ENCODE data around the gene RPS16.
A peak's percentile ranks its signal among the peaks of the same experiment; 100 is the strongest.

The RPS16 gene

DNA sequence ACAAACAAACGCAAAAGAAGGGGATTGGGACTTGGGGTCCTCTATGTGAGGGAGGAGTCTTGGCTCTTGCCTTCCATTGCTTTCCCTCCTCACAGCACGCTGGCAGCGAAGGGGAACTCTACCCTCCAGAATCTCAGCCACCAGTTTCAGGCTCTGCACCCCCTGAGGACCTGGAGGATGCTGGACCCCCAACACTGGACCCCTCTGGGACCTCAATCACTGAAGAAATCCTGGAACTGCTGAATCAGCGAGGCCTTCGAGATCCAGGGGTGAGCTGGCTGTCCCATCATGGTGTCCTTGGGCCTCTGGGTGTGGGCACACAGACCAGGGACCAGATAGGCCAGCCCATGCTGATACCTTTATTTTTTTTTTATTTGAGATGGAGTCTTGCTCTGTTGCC is 13.7 kb downstream of the RPS16 start:
- DNase-seq (ENCODE audit: low spot score): no peak

DNA sequence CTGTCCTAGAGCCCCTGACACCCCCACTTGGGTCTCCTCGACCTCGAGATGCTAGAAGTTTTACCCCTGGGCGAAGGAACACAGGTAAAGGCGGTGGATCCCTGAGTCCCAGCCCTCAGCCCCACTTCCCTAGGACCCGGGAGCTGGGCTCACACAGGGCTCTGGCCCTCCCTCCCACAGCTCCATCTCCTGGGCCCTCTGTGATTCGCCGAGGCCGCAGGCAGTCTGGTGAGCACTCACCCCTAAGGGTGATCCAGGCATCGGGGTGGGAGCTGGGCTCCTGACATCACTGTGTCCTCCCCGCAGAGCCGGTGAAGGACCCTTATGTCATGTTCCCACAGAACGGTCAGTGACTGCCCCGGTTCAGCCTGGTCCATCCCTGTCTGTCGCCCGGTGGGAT is 15.0 kb downstream of the RPS16 start:
- DNase-seq (ENCODE audit: low spot score): no peak

DNA sequence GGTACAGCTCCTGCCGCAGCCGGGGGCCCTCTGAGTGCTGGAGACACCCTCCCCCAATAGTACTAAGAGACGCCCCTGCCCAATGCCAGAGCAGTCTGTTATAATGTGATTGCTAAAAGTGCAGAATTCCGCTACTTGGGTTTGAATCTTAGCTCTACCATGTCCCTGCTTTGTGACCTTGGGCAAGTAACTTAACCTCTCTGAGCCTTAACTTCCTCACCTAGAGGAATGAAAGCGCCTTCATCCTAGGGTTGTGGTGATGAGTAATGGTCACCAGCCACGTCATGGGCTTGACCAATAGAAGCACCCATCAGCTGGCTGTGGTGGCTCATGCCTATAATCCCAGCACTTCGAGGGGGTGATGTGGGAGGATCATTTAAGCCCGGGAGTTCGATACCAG is 16.7 kb downstream of the RPS16 start:
- DNase-seq (ENCODE audit: low spot score): no peak

DNA sequence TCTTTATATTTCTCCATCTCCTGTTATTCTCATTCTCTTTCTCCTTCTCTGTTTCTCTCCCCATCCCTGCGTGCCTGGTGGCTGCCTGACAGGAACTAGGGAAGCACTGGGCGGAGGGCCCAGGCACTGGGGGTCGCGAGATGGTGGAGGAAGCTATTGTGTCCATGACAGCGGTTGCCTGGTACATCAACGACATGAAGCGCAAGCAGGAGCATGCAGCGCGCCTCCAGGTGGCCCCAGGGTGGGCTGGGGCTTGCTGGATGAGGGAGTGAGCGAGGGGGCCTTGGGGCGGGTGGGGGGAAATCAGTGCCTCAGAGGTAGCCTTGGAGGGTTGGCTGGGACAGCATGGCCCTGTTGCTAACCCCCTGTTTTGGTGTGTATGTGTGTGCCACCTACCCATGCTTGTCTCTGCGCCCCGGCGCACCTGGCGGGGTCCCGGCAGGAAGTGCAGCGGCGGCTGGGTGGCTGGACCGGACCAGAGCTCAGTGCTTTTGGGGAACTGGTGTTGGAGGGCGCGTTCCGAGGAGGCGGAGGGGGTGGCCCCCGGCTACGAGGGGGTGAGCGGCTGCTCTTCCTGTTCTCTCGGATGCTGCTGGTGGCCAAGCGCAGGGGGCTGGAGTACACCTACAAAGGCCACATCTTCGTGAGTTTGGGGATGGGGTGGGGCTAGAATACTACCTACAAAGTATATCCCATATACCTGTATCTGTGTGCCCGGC is 18.1 kb downstream of the RPS16 start:
- DNase-seq (ENCODE audit: low spot score): no peak

DNA sequence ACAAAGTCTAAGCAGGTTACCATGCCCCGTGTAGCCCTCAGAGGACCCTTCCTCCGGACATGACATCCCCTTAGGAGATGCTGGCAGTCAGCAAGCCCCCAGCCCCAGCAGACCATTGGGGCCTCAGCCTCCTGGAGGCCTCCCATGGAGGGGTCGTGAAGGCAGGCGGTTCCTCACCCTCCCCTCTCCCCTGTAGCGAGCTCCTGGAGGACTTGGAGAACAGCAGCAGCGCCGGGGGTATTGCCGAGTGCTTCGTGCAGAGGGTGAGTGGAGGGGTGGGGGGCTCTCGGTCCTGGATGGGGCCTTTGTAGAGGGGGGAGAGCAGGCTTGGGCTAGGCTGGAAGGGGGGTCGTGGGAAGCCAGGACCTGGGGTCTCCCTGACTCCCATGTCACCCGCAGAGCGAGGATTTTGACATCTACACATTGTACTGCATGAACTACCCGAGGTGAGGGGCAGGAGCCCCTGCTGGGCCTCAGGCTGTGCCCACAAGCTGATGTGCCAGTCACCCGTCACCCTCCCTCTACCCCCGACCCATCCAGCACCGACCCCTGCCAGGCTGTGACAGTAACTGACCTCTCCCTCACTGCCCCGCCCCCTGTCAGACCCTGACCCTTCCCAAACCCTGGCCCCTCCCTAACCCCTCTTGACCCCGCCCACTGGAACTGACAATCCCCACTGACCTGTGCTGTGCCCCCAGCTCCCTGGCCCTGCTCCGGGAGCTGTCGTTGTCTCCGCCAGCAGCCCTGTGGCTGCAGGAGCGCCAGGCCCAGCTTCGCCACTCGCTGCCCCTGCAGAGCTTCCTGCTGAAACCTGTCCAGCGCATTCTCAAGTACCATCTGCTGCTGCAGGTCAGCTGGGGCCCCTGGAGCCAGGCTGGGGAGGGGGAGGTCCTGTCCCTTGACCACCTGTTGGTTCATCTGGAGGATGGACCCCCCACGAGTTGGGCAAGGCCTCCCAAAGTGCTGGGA is 19.3 kb downstream of the RPS16 start:
- no peak for DNase-seq (ENCODE audit: low spot score)

DNA sequence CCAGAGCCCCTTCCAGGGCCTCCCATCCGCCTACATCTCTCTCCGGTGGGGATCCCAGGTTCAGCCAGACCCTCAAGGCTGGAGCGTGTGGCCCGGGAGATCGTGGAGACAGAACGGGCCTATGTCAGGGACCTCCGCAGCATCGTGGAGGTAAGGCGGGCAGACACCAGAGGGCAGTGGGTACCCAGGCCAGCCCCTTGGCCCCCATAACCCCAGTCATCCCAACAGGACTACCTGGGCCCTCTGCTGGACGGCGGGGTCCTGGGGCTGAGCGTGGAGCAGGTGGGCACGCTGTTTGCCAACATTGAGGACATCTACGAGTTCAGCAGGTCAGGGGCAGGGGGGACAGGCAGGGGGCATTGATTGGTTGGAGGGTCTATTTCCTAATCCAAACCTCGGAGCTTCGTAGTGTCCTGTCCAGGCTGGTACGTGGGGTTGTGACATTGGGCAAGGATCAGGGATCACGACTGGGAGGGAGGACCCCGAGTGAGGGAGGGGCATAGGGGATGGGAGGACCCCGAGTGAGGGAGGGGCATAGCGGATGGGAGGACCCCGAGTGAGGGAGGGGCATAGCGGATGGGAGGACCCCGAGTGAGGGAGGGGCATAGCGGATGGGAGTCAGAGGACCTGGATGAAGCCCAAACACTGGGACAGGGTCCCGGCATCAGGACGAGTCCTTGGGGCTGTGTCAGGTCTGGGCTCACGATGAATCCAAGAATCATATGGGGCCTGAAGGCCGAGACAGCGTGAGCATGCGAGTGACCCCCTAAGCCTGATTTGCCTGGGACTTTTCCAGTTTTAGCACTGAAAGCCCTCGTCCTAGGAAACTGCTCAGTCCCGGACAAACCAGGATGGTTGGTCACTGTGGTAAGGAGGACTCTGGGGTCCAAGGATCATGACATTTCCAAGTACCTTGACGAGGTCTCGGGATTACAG is 20.4 kb downstream of the RPS16 start:
- DNase-seq (ENCODE audit: low spot score): no peak

DNA sequence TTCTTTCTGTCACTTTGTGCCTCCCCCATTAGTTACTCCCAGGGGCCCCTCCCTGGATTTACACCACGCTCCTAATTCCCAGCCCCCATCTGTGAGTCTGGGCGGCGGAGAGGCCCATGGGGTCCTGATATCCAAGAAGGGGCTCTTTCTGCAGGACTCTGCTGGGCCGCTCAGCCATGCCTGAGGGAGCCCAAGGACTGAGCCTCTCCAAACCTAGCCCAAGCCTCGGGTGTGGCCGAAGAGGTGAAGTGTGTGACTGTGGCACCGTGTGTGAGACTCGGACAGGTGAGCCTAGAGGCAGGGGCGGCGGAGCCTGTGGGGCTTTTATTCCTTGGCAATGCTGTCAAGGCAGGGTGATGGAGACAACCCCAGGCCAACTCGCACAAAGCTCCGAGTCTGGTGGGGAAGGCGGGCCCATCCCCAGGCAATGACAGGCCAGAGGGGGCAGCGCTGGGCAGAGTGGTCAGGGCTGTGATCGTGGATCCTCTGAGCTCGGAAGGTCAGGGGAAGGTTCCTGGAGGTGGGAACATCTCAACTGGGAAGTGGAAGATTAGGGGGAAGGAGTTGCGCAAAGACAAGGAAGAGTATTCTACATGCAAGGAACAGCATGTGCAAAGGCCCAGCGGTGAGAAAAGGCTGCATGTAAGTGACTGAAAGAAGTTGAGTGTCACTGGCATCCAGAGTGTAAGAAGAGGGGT is 21.7 kb downstream of the RPS16 start:
- DNase-seq (ENCODE audit: low spot score): peak; percentile 89

DNA sequence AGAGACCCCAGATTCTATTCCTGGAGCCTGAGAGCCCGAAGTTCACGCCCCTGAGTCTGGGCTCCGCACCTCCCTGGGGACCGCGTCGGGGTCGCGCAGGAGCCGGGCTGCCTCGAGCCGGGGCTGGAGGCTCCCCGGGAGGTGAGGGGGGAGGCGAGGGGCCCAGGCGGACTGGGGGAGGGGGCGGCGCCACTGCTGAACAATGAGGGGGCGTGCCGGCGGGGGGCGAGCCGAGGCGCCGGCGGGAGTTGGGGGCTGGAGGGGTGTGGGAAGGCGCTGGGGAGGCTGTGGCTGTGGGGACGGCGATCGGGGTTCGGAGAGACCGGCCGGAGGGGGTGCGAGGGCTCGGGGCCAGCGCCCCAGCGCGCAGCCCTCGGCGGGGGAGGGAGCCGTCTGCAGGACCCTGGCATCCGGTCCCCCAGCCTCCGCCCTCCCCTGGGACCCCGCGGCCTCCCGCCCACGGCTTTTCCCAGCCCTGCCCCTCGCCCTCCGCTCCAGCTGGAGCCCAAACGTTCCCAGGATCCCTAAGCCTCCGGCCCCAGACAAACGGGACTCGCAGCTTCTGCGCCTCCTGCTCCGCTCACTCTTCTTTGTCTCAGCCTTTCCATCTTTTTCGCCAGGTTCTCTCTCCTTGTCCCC is 22.4 kb downstream of the RPS16 start:
- DNase-seq (ENCODE audit: low spot score): peak; percentile 69

DNA sequence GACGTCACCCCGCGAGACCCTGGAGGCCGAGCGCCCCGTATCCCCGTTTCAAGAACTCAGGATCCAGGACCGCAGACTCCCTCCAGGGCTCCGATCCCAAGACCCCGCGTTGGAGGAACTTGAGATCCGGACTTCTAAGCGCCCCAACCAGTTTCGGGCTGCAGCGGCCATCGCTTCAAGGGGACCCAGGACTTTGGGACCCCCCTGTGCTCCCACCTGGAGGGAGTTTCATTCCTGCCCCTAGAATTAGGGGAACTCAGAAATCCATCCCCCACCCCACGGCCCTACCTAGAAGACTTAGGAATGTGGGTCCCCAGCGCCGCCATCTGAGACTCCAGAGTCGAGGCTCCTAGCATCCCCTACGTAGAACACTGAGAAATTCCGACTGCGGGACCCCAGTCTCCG is 22.9 kb downstream of the RPS16 start:
- no peak for DNase-seq (ENCODE audit: low spot score)

DNA sequence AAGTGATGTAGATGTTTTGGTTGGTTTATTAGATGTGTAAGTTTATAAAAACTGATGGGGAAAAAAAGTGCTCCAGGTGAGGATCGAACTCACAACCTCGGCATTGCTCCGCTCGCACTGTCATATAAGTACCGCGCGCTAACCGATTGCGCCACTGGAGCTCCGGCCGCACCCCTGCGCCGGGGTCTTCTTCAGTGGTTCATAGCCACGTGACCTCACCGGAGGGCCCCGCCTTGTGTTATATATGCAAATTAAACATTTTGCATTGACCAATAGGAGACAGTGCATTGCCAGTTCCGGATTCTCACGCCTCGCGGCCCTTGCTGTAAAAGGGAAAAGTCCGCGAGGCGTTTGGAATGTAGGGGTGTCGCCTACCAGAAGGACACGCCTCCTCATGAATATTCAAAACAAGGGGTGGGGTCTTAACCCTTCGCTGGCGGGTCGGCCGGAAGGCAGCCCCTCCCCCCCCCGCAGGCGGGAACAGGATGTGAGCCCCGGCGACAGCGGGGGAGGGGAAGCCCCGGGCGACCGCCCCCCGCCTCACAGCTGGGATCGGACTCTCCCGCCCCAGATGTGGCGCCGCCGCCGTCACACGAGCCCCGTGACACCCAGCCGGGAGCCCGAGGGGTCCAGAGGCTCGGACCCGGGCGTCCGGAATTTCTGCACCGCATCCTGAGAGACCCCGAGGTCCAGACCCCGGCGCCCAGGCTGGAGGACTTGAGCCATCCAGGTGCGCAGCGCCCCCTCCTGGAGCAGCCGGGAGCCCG is 23.5 kb downstream of the RPS16 start, which contains the start of gene PLEKHG2:
TSS of gene PLEKHG2 (plus strand) at position 570 of the 767 bp plus-strand sequence. CDS start 1,418 bp downstream, outside the sequence.
- DNase-seq (ENCODE audit: low spot score): peak; percentile 97

DNA sequence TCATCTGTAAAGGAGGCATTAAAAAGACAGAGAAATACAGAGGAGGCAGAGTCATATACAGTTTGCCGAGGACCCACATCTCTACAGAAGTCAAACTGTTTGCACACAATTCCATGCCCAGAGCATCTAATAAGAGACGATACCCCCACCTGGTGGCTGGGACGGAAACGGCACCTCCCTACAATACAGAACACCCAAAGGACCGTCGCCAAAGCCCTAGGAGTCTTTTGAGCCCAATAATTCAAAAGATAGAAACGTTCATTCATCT is 24.0 kb downstream of the RPS16 start:
- DNase-seq (ENCODE audit: low spot score): peak; percentile 91

DNA sequence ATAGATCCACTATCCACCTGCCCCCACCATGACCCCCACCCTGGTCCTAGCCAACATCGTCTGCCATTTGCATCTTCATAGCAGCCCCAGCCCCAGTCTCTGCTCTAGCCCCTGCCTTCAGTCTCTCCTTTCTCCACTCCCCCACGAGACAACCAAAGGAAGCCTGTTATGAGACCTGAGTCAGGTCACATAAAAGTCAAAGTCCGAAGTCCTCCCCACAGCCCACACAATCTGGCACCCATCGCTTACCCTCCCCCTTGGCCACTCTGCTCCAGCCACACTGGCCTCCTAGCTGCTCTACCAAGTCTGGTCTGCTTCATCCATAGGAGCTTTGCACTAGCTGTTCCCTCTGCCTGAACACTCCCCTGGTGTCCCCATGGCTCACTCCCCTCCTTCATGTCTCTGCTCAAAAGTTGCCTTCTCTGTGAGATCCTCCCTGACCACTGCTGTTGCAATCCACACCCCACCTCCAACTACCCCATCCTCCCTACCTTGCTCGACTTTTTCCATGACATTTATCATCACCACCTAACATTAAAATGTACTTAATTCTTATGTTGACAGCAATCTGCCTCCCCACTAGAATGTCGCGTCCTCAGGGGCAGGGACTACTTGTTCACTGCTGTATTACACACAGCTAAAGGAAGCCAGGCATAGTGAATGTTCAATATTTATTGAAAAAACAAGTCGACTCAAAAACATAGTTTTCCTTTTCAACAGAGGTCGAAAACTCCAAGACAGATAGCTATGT is 24.5 kb downstream of the RPS16 start:
- DNase-seq (ENCODE audit: low spot score): peak; percentile 72

DNA sequence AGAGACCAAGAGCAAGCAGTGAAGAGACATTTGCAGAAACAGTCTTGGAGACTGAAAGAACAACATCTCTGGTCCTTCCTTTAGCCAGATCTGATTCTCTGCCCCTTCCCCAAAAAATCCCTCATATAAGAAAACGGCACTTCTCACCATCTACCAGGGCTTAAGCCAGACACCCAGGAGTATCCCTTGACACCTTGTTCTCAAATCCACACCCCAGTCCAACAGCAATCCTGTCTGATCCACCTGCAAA is 25.0 kb downstream of the RPS16 start:
- DNase-seq (ENCODE audit: low spot score): no peak

DNA sequence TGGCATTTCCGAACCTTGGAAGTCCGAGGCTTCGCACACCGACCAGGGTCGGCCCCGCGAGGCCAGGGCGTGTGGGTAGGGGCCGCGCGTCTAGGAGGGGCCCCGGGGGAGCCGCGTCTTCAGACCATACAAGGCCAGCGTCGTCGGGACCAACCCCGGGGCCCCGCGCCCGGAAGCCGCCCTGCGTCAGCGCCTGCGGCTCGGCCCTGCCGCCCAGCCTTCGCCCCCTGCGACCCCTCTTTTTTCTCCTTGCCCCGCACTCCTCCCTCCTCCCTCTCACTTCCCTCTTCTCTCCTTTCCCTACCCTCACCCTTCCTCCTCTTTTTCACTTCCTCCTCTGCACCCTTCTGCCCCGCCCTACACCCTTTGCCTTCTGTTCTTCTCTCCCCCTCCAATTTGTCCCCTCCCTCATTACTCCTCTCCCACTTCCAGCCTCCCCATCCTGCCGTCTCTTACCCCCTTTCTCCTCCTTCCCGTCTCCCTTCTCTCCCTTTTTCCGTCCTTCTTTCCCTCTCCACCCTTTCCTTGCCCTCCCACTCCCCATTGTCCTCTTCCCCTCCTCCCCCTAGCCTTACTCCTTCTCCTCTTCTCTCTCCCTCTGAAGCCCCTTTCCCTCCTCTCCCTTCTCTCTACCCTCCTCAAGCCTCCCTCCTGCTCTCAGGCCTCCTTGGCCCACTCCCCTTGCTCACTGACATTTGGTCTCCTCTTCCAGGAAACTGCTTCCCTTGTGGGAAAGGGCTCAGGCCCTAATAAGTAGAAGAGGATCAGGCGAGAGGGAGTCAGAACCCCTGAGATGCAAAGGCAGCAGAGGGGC is 25.5 kb downstream of the RPS16 start:
- peak; percentile 64 for DNase-seq (ENCODE audit: low spot score)

DNA sequence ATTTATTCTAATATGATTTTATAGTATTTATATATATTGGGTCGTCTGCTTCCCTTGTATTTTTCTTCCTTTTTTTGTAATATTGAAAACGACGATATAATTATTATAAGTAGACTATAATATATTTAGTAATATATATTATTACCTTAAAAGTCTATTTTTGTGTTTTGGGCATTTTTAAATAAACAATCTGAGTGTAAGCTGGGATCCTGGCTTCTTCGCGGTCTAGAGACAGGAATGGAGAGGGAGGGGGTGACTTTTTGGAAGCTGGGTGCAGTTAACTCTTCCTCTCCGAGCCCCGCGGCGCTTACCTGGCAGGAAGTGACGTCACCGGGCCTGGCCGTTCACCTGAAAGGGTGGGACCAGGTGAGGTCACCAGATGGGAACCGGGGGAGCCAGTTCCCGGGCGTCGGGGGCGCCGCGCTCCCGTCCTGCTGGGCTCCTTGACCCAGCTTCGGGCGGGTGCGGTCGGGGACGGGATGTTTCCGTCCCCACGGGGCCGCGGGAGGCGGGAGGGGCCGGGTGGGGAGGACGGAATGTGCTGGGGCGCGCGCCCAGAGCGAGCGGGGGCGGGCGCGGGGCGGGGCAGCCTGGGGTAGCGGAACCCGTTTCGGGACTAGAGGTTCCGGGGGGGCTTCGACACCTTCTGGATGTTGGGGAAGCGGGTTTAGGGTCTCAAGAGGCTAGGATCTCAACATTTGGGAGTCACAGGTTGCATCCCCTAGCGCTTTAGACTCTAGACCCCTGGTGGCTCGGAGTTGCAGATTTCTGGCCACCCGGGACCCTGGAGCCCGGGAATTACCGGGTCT is 26.3 kb downstream of the RPS16 start:
- DNase-seq (ENCODE audit: low spot score): peak; percentile 92

DNA sequence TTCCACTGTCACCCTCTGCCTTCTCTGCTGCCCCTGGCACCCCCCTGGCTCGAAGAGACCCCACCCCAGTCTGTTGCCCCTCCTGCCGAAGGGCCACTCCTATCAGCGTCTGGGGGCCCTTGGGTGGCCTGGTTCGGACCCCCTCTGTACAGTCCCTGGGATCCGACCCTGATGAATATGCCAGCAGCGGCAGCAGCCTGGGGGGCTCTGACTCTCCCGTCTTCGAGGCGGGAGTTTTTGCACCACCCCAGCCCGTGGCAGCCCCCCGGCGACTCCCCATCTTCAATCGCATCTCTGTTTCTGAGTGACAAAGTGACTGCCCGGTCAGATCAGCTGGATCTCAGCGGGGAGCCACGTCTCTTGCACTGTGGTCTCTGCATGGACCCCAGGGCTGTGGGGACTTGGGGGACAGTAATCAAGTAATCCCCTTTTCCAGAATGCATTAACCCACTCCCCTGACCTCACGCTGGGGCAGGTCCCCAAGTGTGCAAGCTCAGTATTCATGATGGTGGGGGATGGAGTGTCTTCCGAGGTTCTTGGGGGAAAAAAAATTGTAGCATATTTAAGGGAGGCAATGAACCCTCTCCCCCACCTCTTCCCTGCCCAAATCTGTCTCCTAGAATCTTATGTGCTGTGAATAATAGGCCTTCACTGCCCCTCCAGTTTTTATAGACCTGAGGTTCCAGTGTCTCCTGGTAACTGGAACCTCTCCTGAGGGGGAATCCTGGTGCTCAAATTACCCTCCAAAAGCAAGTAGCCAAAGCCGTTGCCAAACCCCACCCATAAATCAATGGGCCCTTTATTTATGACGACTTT is 27.1 kb downstream of the RPS16 start:
- DNase-seq (ENCODE audit: low spot score): no peak

DNA sequence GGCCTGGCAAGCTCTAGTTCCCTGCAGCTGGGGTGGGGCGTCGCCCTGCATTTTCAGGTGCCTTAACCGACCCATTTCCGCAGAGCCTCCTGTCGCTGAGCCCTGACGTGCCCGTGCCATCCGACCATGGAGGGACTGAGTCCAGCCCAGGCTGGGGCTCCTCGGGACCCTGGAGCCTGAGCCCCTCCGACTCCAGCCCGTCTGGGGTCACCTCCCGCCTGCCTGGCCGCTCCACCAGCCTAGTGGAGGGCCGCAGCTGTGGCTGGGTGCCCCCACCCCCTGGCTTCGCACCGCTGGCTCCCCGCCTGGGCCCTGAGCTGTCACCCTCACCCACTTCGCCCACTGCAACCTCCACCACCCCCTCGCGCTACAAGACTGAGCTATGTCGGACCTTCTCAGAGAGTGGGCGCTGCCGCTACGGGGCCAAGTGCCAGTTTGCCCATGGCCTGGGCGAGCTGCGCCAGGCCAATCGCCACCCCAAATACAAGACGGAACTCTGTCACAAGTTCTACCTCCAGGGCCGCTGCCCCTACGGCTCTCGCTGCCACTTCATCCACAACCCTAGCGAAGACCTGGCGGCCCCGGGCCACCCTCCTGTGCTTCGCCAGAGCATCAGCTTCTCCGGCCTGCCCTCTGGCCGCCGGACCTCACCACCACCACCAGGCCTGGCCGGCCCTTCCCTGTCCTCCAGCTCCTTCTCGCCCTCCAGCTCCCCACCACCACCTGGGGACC is 27.9 kb downstream of the RPS16 start:
- no peak for DNase-seq (ENCODE audit: low spot score)
